Effector CD8-positive, alpha-beta T cell (primary cell): ENCODE data around the gene KNTC1.
"Not testable (repeated sequence)": the region's sequence is repeated elsewhere in the genome, so short reads cannot be mapped to it uniquely, and the experiment has no call there.

Source experiments
- DNase-seq: peaks from one replicate; lab custom pipeline; 2025; lab: John Stamatoyannopoulos, UW
- total RNA-seq, 4 experiments: gene quantifications; one replicate each; lab custom pipeline; 2026; lab: John Stamatoyannopoulos, UW

The KNTC1 gene, protein sequence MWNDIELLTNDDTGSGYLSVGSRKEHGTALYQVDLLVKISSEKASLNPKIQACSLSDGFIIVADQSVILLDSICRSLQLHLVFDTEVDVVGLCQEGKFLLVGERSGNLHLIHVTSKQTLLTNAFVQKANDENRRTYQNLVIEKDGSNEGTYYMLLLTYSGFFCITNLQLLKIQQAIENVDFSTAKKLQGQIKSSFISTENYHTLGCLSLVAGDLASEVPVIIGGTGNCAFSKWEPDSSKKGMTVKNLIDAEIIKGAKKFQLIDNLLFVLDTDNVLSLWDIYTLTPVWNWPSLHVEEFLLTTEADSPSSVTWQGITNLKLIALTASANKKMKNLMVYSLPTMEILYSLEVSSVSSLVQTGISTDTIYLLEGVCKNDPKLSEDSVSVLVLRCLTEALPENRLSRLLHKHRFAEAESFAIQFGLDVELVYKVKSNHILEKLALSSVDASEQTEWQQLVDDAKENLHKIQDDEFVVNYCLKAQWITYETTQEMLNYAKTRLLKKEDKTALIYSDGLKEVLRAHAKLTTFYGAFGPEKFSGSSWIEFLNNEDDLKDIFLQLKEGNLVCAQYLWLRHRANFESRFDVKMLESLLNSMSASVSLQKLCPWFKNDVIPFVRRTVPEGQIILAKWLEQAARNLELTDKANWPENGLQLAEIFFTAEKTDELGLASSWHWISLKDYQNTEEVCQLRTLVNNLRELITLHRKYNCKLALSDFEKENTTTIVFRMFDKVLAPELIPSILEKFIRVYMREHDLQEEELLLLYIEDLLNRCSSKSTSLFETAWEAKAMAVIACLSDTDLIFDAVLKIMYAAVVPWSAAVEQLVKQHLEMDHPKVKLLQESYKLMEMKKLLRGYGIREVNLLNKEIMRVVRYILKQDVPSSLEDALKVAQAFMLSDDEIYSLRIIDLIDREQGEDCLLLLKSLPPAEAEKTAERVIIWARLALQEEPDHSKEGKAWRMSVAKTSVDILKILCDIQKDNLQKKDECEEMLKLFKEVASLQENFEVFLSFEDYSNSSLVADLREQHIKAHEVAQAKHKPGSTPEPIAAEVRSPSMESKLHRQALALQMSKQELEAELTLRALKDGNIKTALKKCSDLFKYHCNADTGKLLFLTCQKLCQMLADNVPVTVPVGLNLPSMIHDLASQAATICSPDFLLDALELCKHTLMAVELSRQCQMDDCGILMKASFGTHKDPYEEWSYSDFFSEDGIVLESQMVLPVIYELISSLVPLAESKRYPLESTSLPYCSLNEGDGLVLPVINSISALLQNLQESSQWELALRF (N-terminal part only)
- total RNA-seq = 45.6 to 78.9 (median 71.1) reads per million in 4 experiments

DNA sequence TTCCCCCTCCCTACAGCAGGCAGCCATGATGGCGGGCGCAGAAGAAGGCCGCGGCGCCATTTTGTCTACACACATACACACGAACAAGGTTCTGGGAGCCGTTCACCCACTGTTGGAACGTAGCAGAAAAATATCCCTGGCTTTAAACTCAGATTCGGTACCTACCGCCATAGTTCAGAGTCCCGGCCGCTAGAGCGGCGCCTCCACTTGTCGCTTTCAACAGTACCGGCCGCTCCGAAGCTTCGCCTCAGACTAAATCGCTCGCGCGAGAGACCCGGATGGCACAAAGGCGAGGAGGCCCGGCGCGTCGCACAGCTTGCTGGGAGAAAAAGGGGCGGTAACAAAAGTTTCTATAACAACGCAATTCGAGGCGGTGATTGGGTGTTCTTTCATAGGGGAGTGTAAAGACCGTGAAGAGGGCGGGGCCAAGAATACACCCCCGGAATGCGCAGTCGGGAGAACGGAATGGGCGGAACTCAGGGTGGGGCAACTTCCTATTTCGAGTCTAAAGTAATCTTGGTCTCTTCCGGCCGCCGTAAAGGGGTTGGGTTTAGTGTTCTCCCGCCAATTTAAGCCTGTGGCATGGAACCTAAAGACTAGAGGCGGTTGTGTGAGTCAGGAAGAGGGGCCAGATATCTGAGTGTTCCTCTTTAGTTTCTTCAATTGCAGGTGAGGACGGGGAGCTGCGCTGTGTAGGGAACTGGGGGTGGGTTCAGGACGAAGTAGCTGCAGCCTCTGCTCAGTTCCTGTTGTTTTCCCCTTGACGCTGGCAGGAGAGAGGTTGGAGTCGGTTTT is at the start of gene KNTC1, which contains the start of gene RSRC2:
Gene KNTC1, plus strand, starts transcription at position 567 of the 795 bp plus-strand sequence. CDS start 2,815 bp downstream, outside the sequence.
Gene RSRC2, minus strand, starts transcription at position 254 of the 795 bp plus-strand sequence. Its CDS starts 83 bp downstream, at position 171.
- peak; percentile 97 for DNase-seq

GRCh38 chr12:122480753-122481152 is 46.3 kb upstream of the KNTC1 start:
- no peak for DNase-seq

- no peak for DNase-seq
These were observed 45.2 kb upstream of the KNTC1 start for GRCh38 chr12:122481861-122482260.

DNA sequence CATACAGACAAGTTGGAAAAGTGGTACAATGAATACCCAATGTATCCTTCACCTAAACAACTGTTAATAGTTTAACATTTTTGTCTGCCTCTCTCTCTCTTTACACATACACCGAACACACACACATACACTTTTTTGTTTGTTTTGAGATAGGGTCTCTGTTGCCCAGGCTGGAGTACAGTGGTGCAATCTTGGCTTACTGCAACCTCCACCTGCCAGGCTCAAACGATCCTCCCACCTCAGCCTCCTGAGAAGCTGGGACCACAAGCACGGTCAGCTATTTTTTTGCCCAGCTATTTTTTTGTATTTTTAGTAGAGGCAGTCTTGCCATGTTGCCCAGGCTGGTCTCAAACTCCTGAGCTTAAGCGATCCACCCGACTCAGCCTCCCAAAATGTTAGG is 43.1 kb upstream of the KNTC1 start:
- DNase-seq = no peak

DNA sequence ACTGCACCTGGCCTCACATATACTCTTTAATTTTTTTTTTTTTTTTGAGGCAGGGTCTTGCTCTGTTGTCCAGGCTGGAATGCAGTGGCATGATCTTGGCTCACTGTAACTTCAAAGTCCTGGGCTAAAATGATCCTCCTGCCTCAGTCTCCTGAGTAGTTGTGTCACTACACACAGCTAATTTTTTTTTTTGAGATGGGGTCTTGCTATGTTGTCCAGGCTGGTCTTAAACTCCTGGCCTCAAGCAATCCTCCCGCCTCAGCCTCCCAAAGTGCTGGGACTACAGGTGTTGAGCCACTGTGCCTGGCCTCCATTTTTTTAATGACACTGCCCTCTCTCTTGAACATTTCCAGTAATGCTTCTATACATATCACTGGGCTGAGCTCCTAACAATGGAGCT is 42.7 kb upstream of the KNTC1 start:
- not testable (repeated sequence) for DNase-seq

GRCh38 chr12:122486360-122486759 is 40.7 kb upstream of the KNTC1 start:
- DNase-seq = not testable (repeated sequence)

DNA sequence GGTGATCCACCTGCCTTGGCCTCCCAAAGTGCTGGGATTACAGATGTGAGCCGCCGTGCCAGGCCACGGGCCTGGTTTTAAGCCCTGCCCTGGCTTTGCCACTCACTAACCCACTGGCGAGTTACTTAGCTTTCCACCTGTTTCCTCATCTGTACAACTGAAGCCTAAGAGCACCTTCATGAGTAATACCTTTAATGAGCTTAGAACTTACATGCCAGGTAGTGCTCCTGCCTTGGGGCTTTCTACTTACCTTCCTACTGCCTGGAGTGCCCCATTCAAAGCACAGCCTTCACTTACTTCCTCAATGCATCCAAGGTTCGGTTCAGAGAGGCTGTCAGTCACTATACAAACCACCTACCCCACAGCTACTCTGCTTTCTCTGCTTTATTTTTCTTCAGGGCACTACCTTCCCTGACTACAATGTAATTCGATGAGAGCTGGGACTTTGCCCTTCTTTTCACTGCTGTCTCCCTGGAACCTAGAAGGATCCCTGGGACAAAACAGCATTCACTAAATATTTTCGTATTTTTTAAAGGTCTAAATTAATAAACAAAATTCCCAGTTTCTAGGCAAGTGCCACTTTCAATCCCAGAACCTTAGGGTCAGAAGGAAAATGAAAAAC is 40.1 kb upstream of the KNTC1 start:
- no peak for DNase-seq

DNA sequence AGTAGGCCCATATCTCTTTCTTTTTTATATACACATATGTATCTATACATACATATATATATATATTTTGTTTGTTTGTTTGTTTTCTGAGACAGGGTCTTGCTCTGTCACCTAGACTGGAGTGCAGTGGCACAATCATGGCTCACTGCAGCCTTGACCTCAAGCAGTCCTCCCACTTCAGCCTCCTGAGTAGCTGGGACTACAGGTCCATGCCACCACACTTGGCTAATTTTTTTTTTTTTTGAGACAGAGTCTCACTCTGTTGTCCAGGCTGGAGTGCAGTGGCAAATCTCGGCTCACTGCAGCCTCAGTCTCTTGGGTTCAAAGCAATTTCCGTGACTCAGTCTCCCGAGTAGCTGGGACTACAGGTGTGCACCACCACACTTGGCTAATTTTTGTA is 39.2 kb upstream of the KNTC1 start:
- not testable (repeated sequence) for DNase-seq

DNA sequence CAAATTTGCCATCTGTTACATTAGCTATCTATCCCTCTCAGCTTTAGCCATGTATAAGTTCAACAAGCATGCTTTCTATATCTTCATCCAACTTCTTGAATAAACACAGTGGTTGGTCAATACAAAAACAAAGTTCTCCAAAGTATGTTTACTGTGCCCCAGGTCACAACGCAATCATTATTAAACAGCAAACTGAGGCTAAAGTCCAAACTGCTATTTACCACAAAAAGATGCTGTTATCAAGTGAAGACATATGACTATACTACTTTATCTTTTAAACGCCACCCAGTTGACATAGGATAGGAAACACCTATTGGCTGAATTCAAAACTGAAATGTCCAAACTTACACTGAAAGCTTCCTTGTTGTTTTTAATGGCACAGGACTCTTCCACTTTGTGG is 38.0 kb upstream of the KNTC1 start:
- DNase-seq = no peak

DNA sequence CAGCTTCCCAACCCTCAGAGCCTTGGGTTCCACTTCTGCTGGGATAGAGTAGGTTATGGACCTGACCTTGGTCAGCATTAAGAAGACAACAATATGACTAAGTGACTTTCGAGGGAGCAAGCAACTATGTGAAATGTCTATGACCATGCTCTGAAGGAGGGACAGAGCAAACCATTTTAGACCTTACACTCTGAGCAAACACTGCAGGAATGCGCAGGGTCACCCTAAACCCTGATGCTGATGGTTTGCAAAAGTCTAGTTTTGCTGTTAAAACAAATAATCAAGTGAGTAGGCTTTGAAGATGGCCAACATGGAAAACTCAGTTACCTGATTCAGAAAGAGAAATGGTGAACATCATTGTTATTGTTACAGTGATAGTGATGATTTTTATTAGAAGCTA is 35.1 kb upstream of the KNTC1 start:
- no peak for DNase-seq

GRCh38 chr12:122493222-122493621 is 33.8 kb upstream of the KNTC1 start:
- not testable (repeated sequence) for DNase-seq

DNA sequence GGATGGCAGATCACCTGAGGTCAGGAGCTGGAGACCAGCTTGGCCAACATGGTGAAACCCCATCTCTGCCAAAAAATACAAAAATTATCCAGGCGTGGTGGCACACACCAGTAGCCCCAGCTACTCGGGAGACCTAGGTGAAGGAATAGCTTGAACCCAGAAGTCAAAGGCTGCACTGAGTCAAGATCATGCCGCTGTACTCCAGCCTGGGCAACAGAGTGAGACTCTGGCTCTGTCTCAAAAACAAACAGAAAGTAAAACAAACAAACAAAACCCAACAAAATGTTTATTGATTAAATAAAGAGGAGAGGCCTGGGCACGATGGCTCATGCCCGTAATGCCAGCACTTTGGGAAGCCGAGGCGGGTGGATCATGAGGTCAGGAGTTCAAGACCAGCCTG is 31.8 kb upstream of the KNTC1 start:
- DNase-seq = no peak

- DNase-seq = peak; percentile 16
These were observed 26.9 kb upstream of the KNTC1 start for GRCh38 chr12:122499991-122500684.

GRCh38 chr12:122500685-122501488 is 26.2 kb upstream of the KNTC1 start, which contains the start of gene ZCCHC8:
TSS of gene ZCCHC8 (minus strand) at chr12:122500932. CDS start at chr12:122500840, 92 bp downstream.
- DNase-seq = peak; percentile 91

GRCh38 chr12:122501489-122501989 is 25.5 kb upstream of the KNTC1 start:
- DNase-seq = no peak

DNA sequence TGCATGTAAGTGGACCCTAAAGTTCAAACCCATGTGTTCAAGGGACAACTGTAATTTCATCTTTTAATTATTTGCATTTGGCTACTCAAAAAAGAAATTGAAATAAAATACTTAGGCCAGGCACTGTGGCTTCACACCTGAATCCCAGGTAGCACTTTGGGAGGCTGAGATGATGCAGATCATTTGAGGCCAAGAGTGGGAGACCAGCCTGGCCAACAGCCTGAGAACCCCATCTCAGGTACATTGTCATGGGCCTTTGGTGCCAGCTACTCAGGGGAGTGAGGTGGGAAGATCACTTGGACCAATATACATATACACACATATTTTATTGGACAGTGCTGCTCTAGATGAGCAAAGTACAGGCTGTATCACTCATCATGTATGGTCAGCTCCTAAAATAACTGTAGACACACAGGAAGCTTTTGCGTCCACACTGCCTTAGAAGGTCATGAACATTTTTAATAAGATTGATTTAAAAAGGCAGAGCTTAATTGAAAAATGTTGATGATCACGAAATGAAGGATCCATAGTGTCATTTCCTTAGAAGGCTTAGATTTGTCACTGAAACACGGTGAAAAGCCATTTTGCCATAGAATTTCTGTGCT is 23.8 kb upstream of the KNTC1 start:
- DNase-seq = no peak

DNA sequence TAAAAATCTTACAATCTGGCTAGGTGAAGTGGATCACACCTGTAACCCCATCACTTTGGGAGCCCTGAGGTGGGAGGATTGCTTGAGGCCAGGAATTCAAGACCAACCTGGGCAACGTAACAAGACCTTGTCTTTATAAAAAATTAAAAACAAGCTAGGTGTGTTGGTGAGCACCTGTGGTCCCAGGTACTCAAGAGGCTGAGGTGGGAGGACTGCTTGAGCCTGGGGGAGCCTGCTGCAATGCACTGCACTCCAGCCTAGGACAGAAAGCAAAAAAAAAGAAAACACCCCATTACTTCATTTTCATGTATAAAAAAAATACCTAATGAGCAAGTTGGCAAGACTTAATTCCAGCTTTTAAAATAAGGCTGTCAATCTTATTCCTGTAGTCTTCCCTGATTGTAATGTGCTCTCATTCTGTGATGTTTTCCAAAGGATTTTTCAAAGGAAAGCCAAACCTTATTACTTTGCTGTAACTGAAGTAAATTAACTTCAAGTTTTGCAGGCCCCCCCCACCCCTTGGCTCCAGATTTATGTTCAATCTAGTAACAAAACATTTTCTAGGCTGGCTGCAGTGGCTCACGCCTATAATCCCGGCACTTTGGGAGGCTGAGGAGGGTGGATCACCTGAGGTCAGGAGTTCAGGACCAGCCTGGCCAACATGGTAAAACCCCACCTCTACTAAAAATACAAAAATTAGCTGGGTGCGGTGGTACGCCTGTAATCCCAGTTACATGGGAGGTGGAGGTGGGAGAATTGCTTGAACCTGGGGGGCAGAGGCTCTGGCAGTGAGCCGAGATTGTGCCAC is 23.1 kb upstream of the KNTC1 start:
- no peak for DNase-seq
